ENCODE data around the gene CTBP2. TPM values are rescaled to one million over a fixed set of nuclear protein-coding genes. Genes with fewer than 3 reads are reported as not detected.

CTBP2 gene
- total RNA-seq, 1 donor: 74.3 TPM

GRCh38 chr10:125106586-125106985 lies 53.8 kb downstream of the CTBP2 start:
- no peak overlapping the region for H3K4me3 ChIP-seq (ENCODE audit: low read depth, low read length)
- no peak for DNase-seq (ENCODE audit: low read depth)

DNA sequence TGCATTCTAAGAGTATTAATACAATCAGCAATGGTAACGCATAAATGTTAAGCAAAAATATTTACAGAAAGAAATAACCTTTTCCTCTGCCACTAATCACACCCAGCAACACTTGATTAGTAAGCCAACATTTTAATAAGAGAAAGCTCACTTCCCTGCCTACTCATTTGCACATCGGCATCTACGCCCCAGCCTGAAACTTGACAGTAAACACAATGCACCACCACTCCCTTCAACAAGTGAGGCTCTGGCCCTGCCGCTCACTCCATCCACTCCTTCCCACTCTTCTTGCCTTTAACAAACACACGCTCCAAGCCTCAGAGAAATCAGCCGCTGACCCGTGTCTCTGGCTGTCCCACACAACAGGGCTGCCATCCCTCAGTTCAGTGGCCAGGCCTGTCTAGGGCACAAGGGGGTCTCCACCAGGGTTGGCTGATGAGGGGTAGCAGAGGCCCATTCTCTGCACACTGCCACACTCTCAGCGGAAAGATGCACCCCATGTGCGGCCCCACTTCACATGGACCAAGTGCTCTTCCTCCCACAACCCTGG lies 54.6 kb downstream of the CTBP2 start:
- H3K4me3 ChIP-seq (ENCODE audit: low read depth, low read length): no peak overlapping the region
- TF ChIP-seq, protein P1, sequence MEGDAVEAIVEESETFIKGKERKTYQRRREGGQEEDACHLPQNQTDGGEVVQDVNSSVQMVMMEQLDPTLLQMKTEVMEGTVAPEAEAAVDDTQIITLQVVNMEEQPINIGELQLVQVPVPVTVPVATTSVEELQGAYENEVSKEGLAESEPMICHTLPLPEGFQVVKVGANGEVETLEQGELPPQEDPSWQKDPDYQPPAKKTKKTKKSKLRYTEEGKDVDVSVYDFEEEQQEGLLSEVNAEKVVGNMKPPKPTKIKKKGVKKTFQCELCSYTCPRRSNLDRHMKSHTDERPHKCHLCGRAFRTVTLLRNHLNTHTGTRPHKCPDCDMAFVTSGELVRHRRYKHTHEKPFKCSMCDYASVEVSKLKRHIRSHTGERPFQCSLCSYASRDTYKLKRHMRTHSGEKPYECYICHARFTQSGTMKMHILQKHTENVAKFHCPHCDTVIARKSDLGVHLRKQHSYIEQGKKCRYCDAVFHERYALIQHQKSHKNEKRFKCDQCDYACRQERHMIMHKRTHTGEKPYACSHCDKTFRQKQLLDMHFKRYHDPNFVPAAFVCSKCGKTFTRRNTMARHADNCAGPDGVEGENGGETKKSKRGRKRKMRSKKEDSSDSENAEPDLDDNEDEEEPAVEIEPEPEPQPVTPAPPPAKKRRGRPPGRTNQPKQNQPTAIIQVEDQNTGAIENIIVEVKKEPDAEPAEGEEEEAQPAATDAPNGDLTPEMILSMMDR (IDR thresholded peaks at IDR 0.05; ENCODE audit: insufficient read depth, low read depth, low read length): no peak
- DNase-seq (ENCODE audit: low read depth): no peak

More at GRCh38 chr10:125106586-125106985, 53.8 kb downstream of the CTBP2 start:
- TF ChIP-seq, protein P1 (IDR thresholded peaks at IDR 0.05; ENCODE audit: insufficient read depth, low read depth, low read length): no peak

- DNase-seq (ENCODE audit: low read depth): no peak
- TF ChIP-seq, protein P1 (IDR thresholded peaks at IDR 0.05; ENCODE audit: insufficient read depth, low read depth, low read length): no peak
- no peak overlapping the region for H3K4me3 ChIP-seq (ENCODE audit: low read depth, low read length)
These were observed 55.2 kb downstream of the CTBP2 start for GRCh38 chr10:125105155-125105554.

DNA sequence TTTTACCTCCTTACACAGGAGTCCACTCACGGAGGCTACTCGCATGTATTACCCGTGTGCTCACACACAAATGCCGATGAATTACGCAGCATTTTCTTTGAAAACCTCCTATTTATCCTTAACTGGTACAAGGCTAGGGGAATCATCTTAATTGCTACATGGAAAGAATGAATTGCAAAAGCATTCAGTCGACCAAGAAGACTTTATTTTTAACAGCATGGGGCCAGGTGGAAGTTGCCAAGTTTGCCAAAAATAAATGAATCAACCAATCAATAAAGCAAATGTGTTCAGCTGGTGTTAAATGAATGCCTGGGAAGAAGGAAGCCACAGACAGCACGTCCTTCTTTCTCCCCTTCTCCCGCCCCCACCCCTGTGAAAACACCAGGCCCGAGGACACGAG lies 55.8 kb downstream of the CTBP2 start:
- TF ChIP-seq, protein P1 (IDR thresholded peaks at IDR 0.05; ENCODE audit: insufficient read depth, low read depth, low read length): no peak
- DNase-seq (ENCODE audit: low read depth): no peak
- H3K4me3 ChIP-seq (ENCODE audit: low read depth, low read length): no peak overlapping the region

DNA sequence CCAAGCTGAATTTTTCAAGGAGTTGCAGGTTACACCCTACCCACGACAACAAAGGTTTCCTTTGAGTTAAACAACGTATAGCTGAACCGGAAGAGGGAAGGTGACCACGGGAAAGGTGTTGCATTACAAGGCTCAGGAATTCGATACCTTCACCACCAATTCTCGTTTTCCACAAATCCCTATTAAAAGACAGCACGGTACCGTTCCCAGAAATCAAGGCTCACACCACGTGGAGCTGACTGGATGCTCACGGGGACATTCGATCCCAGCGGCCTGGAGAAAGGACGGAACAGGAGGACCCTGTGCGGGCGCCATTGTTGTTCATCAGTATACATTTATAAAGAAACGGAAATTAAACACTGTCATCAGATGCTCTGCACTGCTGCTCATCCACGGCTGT lies 56.4 kb downstream of the CTBP2 start:
- TF ChIP-seq, protein P1 (IDR thresholded peaks at IDR 0.05; ENCODE audit: insufficient read depth, low read depth, low read length): no peak
- no peak overlapping the region for H3K4me3 ChIP-seq (ENCODE audit: low read depth, low read length)
- no peak for DNase-seq (ENCODE audit: low read depth)

DNA sequence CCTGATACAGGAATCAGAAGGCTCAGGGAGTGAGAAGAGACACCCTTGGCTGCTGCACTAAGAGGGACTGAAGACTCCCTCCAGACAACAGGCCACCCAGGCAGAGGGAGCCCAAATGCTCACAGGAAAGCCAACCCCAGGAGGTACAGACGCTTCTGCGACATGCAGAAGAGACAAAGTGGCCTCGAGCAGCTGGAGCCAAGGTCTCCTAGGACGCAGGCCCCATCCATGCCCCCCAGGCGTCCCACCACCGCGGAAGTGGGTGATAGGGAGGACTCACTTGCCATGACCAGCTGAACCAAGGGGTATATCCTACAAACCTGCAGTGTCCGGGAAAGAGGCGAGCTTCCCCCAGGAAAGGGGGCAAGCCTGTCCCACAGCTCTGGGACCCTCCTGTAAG lies 56.9 kb downstream of the CTBP2 start:
- TF ChIP-seq, protein P1 (IDR thresholded peaks at IDR 0.05; ENCODE audit: insufficient read depth, low read depth, low read length): no peak
- no peak overlapping the region for H3K4me3 ChIP-seq (ENCODE audit: low read depth, low read length)
- no peak for DNase-seq (ENCODE audit: low read depth)

DNA sequence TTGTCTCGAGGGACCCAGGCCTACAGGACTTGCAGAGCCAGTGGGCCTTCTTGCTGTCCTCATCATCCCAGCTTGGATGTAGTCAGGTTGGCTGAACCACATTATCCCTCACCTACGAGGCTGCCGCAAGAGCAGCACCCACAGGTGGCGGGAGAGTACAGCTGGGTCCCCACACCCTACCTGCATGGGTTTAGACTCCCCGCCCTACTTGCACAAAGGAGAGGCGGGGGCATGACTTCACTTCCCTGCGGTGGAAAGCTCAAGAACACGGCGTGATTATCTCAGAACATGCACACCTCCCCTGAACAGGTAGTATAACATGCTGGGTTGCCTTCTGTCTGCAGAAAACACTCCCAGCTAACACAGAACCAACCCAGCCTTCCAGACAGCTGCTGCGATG lies 57.5 kb downstream of the CTBP2 start:
- no peak overlapping the region for H3K4me3 ChIP-seq (ENCODE audit: low read depth, low read length)
- TF ChIP-seq, protein P1 (IDR thresholded peaks at IDR 0.05; ENCODE audit: insufficient read depth, low read depth, low read length): no peak
- DNase-seq (ENCODE audit: low read depth): no peak
